GM23338 (cell line): Measurements from ENCODE around the gene GIGYF1. TPM values are rescaled to one million over a fixed set of nuclear protein-coding genes. Genes with fewer than 3 reads are reported as not detected.

Source experiments
- ATAC-seq: fragments of 200-7000 bp; cut with Tn5 transposase; 3 replicates; pipeline ENCODE4 v1.9.1; 2020
- DNase-seq: peaks from one replicate; pipeline ENCODE4 v3.0.0-alpha.2; 2015; ENCODE audit warnings: low spot score
- H2AFZ ChIP-seq: fragments of 200-600 bp; sonication (generic); 2 replicates; pipeline ENCODE4 v1.8.0; 2016; ENCODE audit warnings: antibody characterized with exemption, mild to moderate bottlenecking, moderate library complexity
- H3F3A ChIP-seq: fragments of 200-600 bp; sonication (generic); replicated peaks from 2 replicates; pipeline ENCODE4 v1.8.0; 2017; ENCODE audit warnings: antibody characterized with exemption, mixed run types, low read depth
- H3K27ac ChIP-seq: fragments of 200-600 bp; sonication (generic); 2 replicates; pipeline ENCODE4 v1.6.1; 2016; ENCODE audit warnings: low read depth
- H3K27me3 ChIP-seq: fragments of 200-600 bp; sonication (generic); 2 replicates; pipeline ENCODE4 v1.8.0; 2016; ENCODE audit warnings: mild to moderate bottlenecking, mixed run types, moderate library complexity; ENCODE audit not compliant: insufficient read depth
- H3K36me3 ChIP-seq: fragments of 200-600 bp; sonication (generic); 2 replicates; pipeline ENCODE4 v1.8.0; 2016; ENCODE audit warnings: mild to moderate bottlenecking; ENCODE audit not compliant: insufficient read depth
- H3K4me1 ChIP-seq: fragments of 200-600 bp; sonication (generic); 2 replicates; pipeline ENCODE4 v1.8.0; 2016; ENCODE audit warnings: mild to moderate bottlenecking, moderate library complexity; ENCODE audit not compliant: insufficient read depth
- H3K4me2 ChIP-seq: fragments of 200-600 bp; sonication (generic); 2 replicates; pipeline ENCODE4 v1.7.1; 2017; ENCODE audit warnings: mixed run types
- H3K4me3 ChIP-seq: fragments of 200-600 bp; sonication (generic); 2 replicates; pipeline ENCODE4 v1.6.1; 2016; ENCODE audit warnings: mixed run types
- H3K79me2 ChIP-seq: fragments of 200-600 bp; sonication (generic); replicated peaks from 2 replicates; pipeline ENCODE4 v1.8.0; 2017; ENCODE audit warnings: mild to moderate bottlenecking; ENCODE audit not compliant: insufficient read depth
- H3K9me2 ChIP-seq: fragments of 200-600 bp; sonication (generic); 2 replicates; pipeline ENCODE4 v1.8.0; 2017; ENCODE audit not compliant: insufficient read depth
- H4K20me1 ChIP-seq: fragments of 200-600 bp; sonication (generic); replicated peaks from 2 replicates; pipeline ENCODE4 v1.8.0; 2017; ENCODE audit warnings: mild to moderate bottlenecking; ENCODE audit not compliant: insufficient read depth
- H3K27ac Mint-ChIP-seq: 2 replicates; pipeline ENCODE4 v1.8.0; 2020; ENCODE audit warnings: inconsistent platforms, mild to moderate bottlenecking, moderate library complexity, mixed read lengths
- H3K27me3 Mint-ChIP-seq: 3 replicates; pipeline ENCODE4 v1.8.0; 2022; ENCODE audit warnings: low read depth, mild to moderate bottlenecking, moderate library complexity, mixed read lengths, inconsistent platforms; ENCODE audit not compliant: insufficient read depth, poor library complexity
- H3K36me3 Mint-ChIP-seq: 3 replicates; pipeline ENCODE4 v1.8.0; 2021; ENCODE audit warnings: low read depth, mild to moderate bottlenecking, inconsistent platforms, moderate library complexity, mixed read lengths
- H3K4me1 Mint-ChIP-seq: 3 replicates; pipeline ENCODE4 v1.8.0; 2020; ENCODE audit warnings: mild to moderate bottlenecking, inconsistent platforms, mixed read lengths
- H3K4me3 Mint-ChIP-seq: 3 replicates; pipeline ENCODE4 v1.8.0; 2021; ENCODE audit warnings: moderate library complexity, mild to moderate bottlenecking, inconsistent platforms, mixed read lengths
- H3K9me3 Mint-ChIP-seq: 3 replicates; pipeline ENCODE4 v1.8.0; 2020; ENCODE audit warnings: moderate library complexity, mild to moderate bottlenecking, inconsistent platforms, mixed read lengths
- CREB1 ChIP-seq: fragments of 250-450 bp; sonication (Bioruptor Pico); IDR thresholded peaks from 2 replicates; pipeline ENCODE4 v1.5.0; 2020; ENCODE audit warnings: low read depth, mild to moderate bottlenecking, moderate library complexity
- EZH2 ChIP-seq: fragments of 200-600 bp; sonication (generic); IDR thresholded peaks from one replicate; pipeline ENCODE4 v1.8.0; 2017; ENCODE audit warnings: antibody characterized with exemption, mild to moderate bottlenecking, low read depth; ENCODE audit not compliant: unreplicated experiment
- JUNB ChIP-seq: IDR thresholded peaks from one replicate; pipeline ENCODE4 v1.6.1; 2016; ENCODE audit warnings: antibody characterized with exemption; ENCODE audit not compliant: unreplicated experiment
- STAT1 ChIP-seq: IDR thresholded peaks from one replicate; pipeline ENCODE4 v1.6.1; 2016; ENCODE audit warnings: antibody characterized with exemption; ENCODE audit not compliant: unreplicated experiment
- ZNF331 ChIP-seq: fragments of 250-450 bp; sonication (Bioruptor Pico); IDR thresholded peaks from 2 replicates; pipeline ENCODE4 v1.5.0; 2020; ENCODE audit warnings: low read depth, mild to moderate bottlenecking, moderate library complexity
- ZNF462 ChIP-seq: fragments of 250-450 bp; sonication (Bioruptor Pico); IDR thresholded peaks from 2 replicates; pipeline ENCODE4 v1.5.0; 2020; ENCODE audit warnings: mild to moderate bottlenecking, moderate library complexity
- polyA plus RNA-seq: library from polyadenylated mRNA; unstranded; fragments of >200 nt; fragmentation: Nextera tagmentation; extraction: Ambion mirVana; gene quantifications from 2 replicates; pipeline ENCODE4 v1.2.1, GENCODE V29; 2016
- total RNA-seq: library from RNA; depleted of rRNA; stranded (reverse); fragments of >200 nt; shearing (Covaris generic); gene quantifications from 2 replicates; pipeline ENCODE4 v1.2.3, GENCODE V29; 2014; rRNA removed
- TF ChIP-seq, protein P1 (sequence below), 2 experiments: fragments of 200-600 bp in 1 of 2; sonication (generic) in 1 of 2; conservative IDR thresholded peaks; 2 replicates each; pipeline versions ENCODE4 v1.5.1 to v1.6.1; 2016 to 2017; ENCODE audit warnings: antibody characterized with exemption in 2 of 2, low read depth in 2 of 2, mild to moderate bottlenecking in 2 of 2, moderate library complexity in 1 of 2

GIGYF1 gene
- total and polyA plus RNA-seq, 2 experiments from 2014 or later: 40.4 to 69.8 TPM

GRCh38 chr7:100630066-100630465 lies 64.0 kb downstream of the GIGYF1 start:
- no peaks in the 10 kb centered on the region for H4K20me1 ChIP-seq
- ATAC-seq (no peak), DNase-seq (no peak)
- H3K4me1 Mint-ChIP-seq: peaks cover 8% of the 10 kb centered on the region; the same call in 2 of the 3 replicates
- no peak overlapping the region; the same call in 2 of the 3 replicates for H3K4me3 Mint-ChIP-seq
- H3K27ac Mint-ChIP-seq: no peak overlapping the region
- H3K27me3 ChIP-seq: peaks cover 21% of the 10 kb centered on the region
- peaks cover 11% of the 10 kb centered on the region for H3K4me1 ChIP-seq
- H3K9me2 ChIP-seq: no peaks in the 10 kb centered on the region
- no peak for TF ChIP-seq STAT1
- TF ChIP-seq, protein P1, sequence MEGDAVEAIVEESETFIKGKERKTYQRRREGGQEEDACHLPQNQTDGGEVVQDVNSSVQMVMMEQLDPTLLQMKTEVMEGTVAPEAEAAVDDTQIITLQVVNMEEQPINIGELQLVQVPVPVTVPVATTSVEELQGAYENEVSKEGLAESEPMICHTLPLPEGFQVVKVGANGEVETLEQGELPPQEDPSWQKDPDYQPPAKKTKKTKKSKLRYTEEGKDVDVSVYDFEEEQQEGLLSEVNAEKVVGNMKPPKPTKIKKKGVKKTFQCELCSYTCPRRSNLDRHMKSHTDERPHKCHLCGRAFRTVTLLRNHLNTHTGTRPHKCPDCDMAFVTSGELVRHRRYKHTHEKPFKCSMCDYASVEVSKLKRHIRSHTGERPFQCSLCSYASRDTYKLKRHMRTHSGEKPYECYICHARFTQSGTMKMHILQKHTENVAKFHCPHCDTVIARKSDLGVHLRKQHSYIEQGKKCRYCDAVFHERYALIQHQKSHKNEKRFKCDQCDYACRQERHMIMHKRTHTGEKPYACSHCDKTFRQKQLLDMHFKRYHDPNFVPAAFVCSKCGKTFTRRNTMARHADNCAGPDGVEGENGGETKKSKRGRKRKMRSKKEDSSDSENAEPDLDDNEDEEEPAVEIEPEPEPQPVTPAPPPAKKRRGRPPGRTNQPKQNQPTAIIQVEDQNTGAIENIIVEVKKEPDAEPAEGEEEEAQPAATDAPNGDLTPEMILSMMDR (conservative IDR thresholded peaks at IDR 0.05; ENCODE audit: low read depth in 2 of 2): no peak
- no peak for TF ChIP-seq CREB1
- TF ChIP-seq ZNF462: no peak
- TF ChIP-seq EZH2: no peak
- TF ChIP-seq JUNB: no peak
- no peak for TF ChIP-seq ZNF331 (CRISPR knock-in tag)
- no peaks in the 10 kb centered on the region for H3K79me2 ChIP-seq
- H3K36me3 ChIP-seq: no peaks in the 10 kb centered on the region
- no peak overlapping the region for H3K27ac ChIP-seq
- no peaks in the 10 kb centered on the region; the same call in 2 of the 3 replicates for H3K36me3 Mint-ChIP-seq
- no peaks in the 10 kb centered on the region; the same call in 2 of the 3 replicates for H3K9me3 Mint-ChIP-seq
- H3K4me2 ChIP-seq: no peak overlapping the region
- peaks cover 9% of the 10 kb centered on the region; the same call in 1 of the 2 replicates for H3F3A ChIP-seq
- no peak overlapping the region for H3K4me3 ChIP-seq
- peaks cover 38% of the 10 kb centered on the region for H3K27me3 Mint-ChIP-seq
- no peak overlapping the region for H2AFZ ChIP-seq

Other genes with a start within 250 kb of the GIGYF1 start
- 0.52 TPM in 1 of 2 replicates, not detected in the other for gene SPACDR, start 230.0 kb downstream of the GIGYF1 start, total RNA-seq
- gene SPACDR, start 230.0 kb downstream of the GIGYF1 start, polyA plus RNA-seq: 0.42 TPM in 1 of 2 replicates, not detected in the other
- 22.6 and 24.9 TPM in 2 replicates for gene TSC22D4, start 215.0 kb downstream of the GIGYF1 start, total RNA-seq
- gene TSC22D4, start 215.0 kb downstream of the GIGYF1 start, polyA plus RNA-seq: 14.6 and 16.4 TPM in 2 replicates
- gene NYAP1, start 210.3 kb downstream of the GIGYF1 start, total RNA-seq: 2.3 and 4.9 TPM in 2 replicates
- 0.19 and 0.49 TPM in 2 replicates for gene NYAP1, start 210.3 kb downstream of the GIGYF1 start, polyA plus RNA-seq
- 2.4 and 8.9 TPM in 2 replicates for gene AGFG2, start 155.0 kb downstream of the GIGYF1 start, total RNA-seq
- gene AGFG2, start 155.0 kb downstream of the GIGYF1 start, polyA plus RNA-seq: 2.2 and 2.3 TPM in 2 replicates
- 2.0 and 4.1 TPM in 2 replicates for gene SAP25, start 120.3 kb downstream of the GIGYF1 start, total RNA-seq
- gene SAP25, start 120.3 kb downstream of the GIGYF1 start, polyA plus RNA-seq: 3.8 and 3.9 TPM in 2 replicates
- 51.0 and 51.5 TPM in 2 replicates for gene LRCH4, start 108.1 kb downstream of the GIGYF1 start, total RNA-seq
- 21.4 and 21.8 TPM in 2 replicates for gene LRCH4, start 108.1 kb downstream of the GIGYF1 start, polyA plus RNA-seq
- 0.70 and 2.4 TPM in 2 replicates for gene FBXO24, start 107.9 kb downstream of the GIGYF1 start, total RNA-seq
- 0.82 and 2.1 TPM in 2 replicates for gene FBXO24, start 107.9 kb downstream of the GIGYF1 start, polyA plus RNA-seq
- 33.3 and 45.5 TPM in 2 replicates for gene PCOLCE, start 91.9 kb downstream of the GIGYF1 start, total RNA-seq
- 70.4 and 81.2 TPM in 2 replicates for gene PCOLCE, start 91.9 kb downstream of the GIGYF1 start, polyA plus RNA-seq
- gene MOSPD3, start 81.7 kb downstream of the GIGYF1 start, total RNA-seq: 15.1 and 15.3 TPM in 2 replicates
- gene MOSPD3, start 81.7 kb downstream of the GIGYF1 start, polyA plus RNA-seq: 18.6 and 23.5 TPM in 2 replicates
- 4.2 and 5.6 TPM in 2 replicates for gene TFR2, start 52.7 kb downstream of the GIGYF1 start, total RNA-seq
- gene TFR2, start 52.7 kb downstream of the GIGYF1 start, polyA plus RNA-seq: 3.7 and 4.3 TPM in 2 replicates
- gene ACTL6B, start 37.8 kb downstream of the GIGYF1 start, total RNA-seq: 0.69 TPM in 1 of 2 replicates, not detected in the other
- gene ACTL6B, start 37.8 kb downstream of the GIGYF1 start, polyA plus RNA-seq: 2.5 and 3.5 TPM in 2 replicates
- 153 and 156 TPM in 2 replicates for gene GNB2, start 20.5 kb downstream of the GIGYF1 start, total RNA-seq
- gene GNB2, start 20.5 kb downstream of the GIGYF1 start, polyA plus RNA-seq: 112 and 113 TPM in 2 replicates
- 87.3 and 110 TPM in 2 replicates for gene POP7, start 11.9 kb upstream of the GIGYF1 start, total RNA-seq
- 216 and 219 TPM in 2 replicates for gene POP7, start 11.9 kb upstream of the GIGYF1 start, polyA plus RNA-seq
- 0.89 TPM in 1 of 2 replicates, not detected in the other for gene EPO, start 26.2 kb upstream of the GIGYF1 start, total RNA-seq
- gene EPO, start 26.2 kb upstream of the GIGYF1 start, polyA plus RNA-seq: 0.97 and 1.0 TPM in 2 replicates
- gene ZAN, start 39.3 kb upstream of the GIGYF1 start, total RNA-seq: 0.03 TPM in 1 of 2 replicates, not detected in the other
- gene ZAN, start 39.3 kb upstream of the GIGYF1 start, polyA plus RNA-seq: 0.07 TPM in 1 of 2 replicates, not detected in the other
- gene EPHB4, start 133.3 kb upstream of the GIGYF1 start, total RNA-seq: 145 and 164 TPM in 2 replicates
- 22.6 and 23.3 TPM in 2 replicates for gene EPHB4, start 133.3 kb upstream of the GIGYF1 start, polyA plus RNA-seq
- 32.3 and 39.9 TPM in 2 replicates for gene SLC12A9, start 158.5 kb upstream of the GIGYF1 start, total RNA-seq
- 9.7 and 10.3 TPM in 2 replicates for gene SLC12A9, start 158.5 kb upstream of the GIGYF1 start, polyA plus RNA-seq
- 106 and 112 TPM in 2 replicates for gene TRIP6, start 173.1 kb upstream of the GIGYF1 start, total RNA-seq
- gene TRIP6, start 173.1 kb upstream of the GIGYF1 start, polyA plus RNA-seq: 44.6 and 45.0 TPM in 2 replicates
- gene SRRT, start 180.9 kb upstream of the GIGYF1 start, total RNA-seq: 98.3 and 113 TPM in 2 replicates
- gene SRRT, start 180.9 kb upstream of the GIGYF1 start, polyA plus RNA-seq: 125 and 140 TPM in 2 replicates
- 11.5 and 11.8 TPM in 2 replicates for gene UFSP1, start 195.5 kb upstream of the GIGYF1 start, total RNA-seq
- 2.0 and 4.1 TPM in 2 replicates for gene UFSP1, start 195.5 kb upstream of the GIGYF1 start, polyA plus RNA-seq
- gene ACHE, start 201.6 kb upstream of the GIGYF1 start, total RNA-seq: 1.5 and 3.7 TPM in 2 replicates
- gene ACHE, start 201.6 kb upstream of the GIGYF1 start, polyA plus RNA-seq: 3.6 and 3.9 TPM in 2 replicates